HL-60/S4 (cell line): ENCODE data around the gene MORF4L1.
"Not testable (repeated sequence)": the region's sequence is repeated elsewhere in the genome, so short reads cannot be mapped to it uniquely, and the experiment has no call there.

ENCODE experiments used
- in situ Hi-C: fragments of 300-500 bp; cut with MboI; formaldehyde crosslinking; loops from 2 replicates; pipeline ENCODE4 v1.14.3; 2022; ENCODE audit warnings: low sequenced_read_pairs

The MORF4L1 gene

DNA sequence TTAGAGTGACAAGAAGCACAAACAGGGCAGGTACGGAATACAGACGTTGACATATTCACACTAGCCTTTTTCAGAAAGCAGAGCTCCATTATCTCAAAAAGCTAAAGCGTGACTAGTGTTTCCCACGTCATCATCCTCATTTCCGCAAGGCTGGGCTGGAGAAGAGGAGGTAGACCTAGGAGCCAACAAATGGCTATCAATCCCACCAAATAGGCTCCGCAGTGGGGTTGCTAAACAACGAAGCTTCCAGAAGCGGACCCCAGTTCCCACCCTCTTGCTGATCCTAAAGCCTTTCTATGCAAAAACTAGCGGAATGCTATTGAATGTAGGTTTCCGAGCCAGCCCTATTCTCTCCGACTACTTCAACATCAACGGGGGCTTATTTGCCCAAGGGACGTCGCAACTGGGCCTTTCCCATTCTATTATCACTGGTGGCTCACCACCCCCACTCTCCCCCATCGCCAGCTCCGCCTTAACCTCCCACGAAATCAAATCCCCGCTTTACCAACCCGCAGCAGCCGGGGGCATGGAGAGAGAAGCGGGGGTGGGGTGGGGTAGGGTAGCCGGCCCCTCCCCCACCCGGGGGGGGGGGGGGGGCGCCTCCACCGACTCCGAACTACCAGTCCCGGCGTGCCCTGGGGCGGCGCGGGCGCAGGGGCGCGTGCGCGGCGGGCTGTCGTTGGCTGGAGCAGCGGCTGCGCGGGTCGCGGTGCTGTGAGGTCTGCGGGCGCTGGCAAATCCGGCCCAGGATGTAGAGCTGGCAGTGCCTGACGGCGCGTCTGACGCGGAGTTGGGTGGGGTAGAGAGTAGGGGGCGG, at the start of gene MORF4L1:
TSS of gene MORF4L1 (plus strand) at position 736 of the 817 bp plus-strand sequence. CDS start 128 bp downstream, outside the sequence.
- in situ Hi-C loops: no loop called here

DNA sequence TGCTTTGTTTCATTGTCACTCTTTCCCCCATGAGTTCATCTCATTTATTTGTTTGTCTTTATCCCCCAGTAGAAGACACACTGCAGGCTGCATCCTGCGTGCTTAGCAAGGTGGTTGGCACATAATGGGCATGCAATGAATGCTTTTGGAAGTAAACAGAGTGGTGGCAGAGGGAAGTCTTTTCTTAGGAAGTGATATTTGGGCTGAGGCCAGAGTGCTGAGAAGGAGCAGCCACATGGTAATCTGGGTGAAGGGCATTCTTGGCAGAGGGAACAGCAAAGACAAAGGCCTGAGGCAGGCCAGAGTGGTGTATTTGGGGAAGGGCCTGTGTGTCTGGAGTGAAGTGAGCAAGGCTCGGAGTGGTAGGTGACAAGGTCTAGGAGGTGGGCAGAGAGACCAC, 43.8 kb upstream of the MORF4L1 start:
- in situ Hi-C loops: no loop called here

DNA sequence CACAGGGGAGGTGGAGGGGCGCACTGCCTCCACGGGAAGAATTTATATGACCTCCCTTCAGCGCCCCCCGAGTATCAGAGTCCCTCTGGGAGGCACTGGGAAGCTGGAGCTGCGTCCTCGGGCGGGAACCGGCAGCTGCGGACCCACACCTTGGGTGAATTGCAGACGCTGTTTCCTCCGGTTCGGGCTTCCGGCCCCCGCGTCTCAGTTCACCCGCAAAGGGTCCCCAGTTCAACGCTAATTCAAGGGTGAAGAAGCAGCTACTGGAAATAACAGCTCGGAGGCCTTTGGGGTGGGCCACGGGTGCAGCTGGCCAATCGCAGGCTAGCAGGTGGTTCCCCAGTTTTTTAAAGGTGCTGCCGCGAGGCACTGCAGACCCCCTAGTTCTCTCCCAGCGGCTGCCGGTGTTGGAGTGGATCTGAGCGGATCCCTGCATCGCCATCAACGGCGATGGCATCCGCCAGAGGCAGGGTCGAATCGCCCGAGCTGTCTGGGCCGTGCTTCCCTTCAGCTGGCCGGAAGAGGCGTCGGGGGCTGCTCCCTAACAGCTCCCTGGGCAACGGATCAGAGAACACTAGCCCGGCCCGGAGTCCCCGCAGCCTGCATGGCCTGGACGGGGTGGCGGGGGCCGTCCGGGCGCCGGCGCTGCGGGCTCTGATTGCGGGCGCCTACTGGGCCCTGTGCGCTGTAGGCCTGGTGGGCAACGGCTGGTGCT, 42.0 kb upstream of the MORF4L1 start:
- in situ Hi-C loops: no loop called here

- in situ Hi-C loops: no loop called here
Measured at GRCh38 chr15:78831229-78832207, 41.2 kb upstream of the MORF4L1 start.

- in situ Hi-C loops: no loop called here
Measured at GRCh38 chr15:78836333-78836732, 36.4 kb upstream of the MORF4L1 start.

GRCh38 chr15:78837131-78837530, 35.6 kb upstream of the MORF4L1 start:
- in situ Hi-C loops: no loop called here

GRCh38 chr15:78837543-78837942, 35.1 kb upstream of the MORF4L1 start:
- in situ Hi-C loops: no loop called here

DNA sequence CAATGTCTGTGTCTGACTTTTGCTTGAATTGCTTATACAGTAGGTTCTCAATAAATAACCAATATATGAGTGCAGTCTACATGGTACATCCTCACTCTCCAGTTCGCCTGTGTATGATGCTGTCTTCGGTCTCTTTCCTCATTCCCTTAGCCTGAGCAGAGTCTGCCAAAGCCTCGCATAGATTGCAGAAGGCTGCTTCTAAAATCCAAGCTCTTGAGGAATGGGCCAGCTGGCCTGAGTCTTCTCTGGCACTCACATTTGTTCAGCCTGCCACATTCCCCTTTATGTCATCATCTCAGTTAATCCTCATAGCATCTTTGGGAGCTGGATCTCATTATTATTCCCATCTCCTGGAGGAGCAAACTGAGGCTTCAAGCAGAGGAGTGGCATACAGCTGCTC, 34.2 kb upstream of the MORF4L1 start:
- in situ Hi-C loops: no loop called here

GRCh38 chr15:78839151-78839550, 33.5 kb upstream of the MORF4L1 start:
- in situ Hi-C loops: not testable (repeated sequence)

- in situ Hi-C loops: no loop called here
Measured at GRCh38 chr15:78840661-78841375, 31.9 kb upstream of the MORF4L1 start.

GRCh38 chr15:78841376-78841706, 31.3 kb upstream of the MORF4L1 start:
- in situ Hi-C loops: no loop called here

GRCh38 chr15:78841891-78842290, 30.8 kb upstream of the MORF4L1 start:
- in situ Hi-C loops: no loop called here

DNA sequence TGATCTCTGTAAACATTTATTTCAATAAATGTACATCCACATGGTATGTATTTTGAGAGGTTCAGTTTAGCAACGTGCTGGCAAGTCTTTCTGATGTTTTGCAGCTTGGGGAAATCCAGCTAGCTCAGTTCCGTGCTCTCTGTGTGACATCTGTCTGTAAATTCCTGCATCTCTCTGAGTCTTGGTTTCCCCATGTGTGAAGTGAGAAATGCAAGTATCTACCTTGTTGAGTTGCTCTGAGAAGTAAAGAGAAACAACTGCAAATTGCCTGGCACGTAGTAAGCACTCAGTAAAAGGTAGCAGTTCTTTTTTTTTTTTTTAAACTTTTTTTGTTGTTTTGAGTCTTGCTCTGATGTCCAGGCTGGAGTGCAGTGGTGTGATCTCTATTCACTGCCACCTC, 30.2 kb upstream of the MORF4L1 start:
- in situ Hi-C loops: no loop called here

DNA sequence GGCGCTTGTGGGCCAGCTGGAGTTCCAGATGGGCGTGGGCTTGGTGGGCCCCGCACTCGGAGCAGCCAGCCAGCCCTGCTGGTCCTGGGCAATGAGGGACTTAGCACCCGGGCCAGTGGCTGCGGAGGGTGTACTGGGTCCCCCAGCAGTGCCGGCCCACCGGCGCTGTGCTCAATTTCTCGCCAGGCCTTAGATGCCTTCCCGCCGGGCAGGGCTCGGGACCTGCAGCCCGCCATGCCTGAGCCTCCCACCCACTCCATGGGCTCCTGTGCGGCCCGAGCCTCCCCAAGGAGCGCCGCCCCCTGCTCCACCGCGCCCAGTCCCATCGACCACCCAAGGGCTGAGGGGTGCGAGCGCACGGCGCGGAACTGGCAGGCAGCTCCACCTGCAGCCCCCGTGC, 25.8 kb upstream of the MORF4L1 start:
- in situ Hi-C loops: not testable (repeated sequence)

GRCh38 chr15:78847387-78847906, 25.2 kb upstream of the MORF4L1 start:
- in situ Hi-C loops: not testable (repeated sequence)

DNA sequence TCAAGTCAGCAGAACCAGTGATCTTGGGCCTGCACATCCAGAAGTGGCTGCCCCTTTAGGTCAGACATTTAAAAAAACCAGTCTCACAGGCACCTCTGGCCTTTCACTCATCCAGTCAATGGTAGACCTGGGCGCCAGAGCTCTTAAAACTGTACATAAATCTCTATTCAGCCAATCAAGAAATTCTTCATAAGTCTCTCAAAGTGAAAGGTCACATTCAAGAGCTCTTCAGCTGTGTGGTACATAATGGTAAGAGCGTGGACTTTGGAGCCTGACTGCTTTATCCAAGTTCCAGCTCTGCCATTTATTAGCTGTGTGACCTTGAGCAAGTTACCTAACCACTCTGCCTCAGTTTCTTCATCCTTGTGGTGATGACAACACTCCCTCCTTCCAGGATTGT, 22.3 kb upstream of the MORF4L1 start:
- in situ Hi-C loops: no loop called here

GRCh38 chr15:78850941-78851755, 21.5 kb upstream of the MORF4L1 start:
- in situ Hi-C loops: no loop called here

- in situ Hi-C loops: no loop called here
Measured at GRCh38 chr15:78853500-78853899, 19.2 kb upstream of the MORF4L1 start.

DNA sequence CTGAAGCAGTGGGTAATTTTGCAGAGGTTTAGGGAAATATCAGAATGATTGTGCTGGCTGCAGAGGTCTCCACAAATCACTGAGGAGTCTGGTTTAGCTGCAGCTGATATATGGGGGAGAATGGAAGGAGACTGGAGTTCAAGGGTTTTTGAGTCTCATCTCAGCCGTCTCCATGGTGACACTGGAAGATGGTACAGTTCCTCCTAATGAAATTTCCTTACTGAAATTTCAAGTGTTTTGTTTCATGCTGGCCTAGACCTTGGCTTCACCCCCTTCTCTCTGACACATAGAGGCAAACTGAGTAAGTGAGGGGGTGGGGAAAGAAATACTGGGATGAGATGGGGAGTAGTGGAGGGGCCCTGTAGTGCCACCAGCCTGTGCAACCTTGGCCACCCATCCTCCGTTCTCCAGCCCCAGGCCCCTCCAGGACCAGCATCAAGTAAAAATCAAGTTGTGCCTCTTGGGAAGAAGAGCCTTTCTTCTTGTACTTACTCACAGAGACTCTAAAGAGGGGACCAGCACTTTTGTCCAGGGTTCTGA, 17.8 kb upstream of the MORF4L1 start:
- in situ Hi-C loops: no loop called here
